Transverse colon (tissue), 4 donors: ENCODE measurements around the gene TCERG1L.

Experiments
- CTCF ChIP-seq, 5 experiments: fragments of 200-600 bp in 3 of 5; fragments of 450-650 bp in 2 of 5; sonication (generic) in 3 of 5; IDR thresholded peaks; 1 replicate in 2 of 5; 2 replicates in 3 of 5; pipeline ENCODE4 v1.5.1; 2016 to 2017; ENCODE audit warnings: antibody characterized with exemption in 5 of 5, inconsistent platforms in 3 of 5, mild to moderate bottlenecking in 2 of 5, moderate library complexity in 1 of 5
- EP300 ChIP-seq: sonication (generic); formaldehyde crosslinking; IDR thresholded peaks from one replicate; pipeline ENCODE4 v1.6.1; 2017; ENCODE audit warnings: antibody characterized with exemption, low read depth
- POLR2A ChIP-seq: fragments of 450-650 bp; IDR thresholded peaks from one replicate; pipeline ENCODE4 v1.6.1; 2016; ENCODE audit warnings: antibody characterized with exemption, mild to moderate bottlenecking, moderate library complexity
- POLR2AphosphoS5 ChIP-seq, 3 donors: sonication (generic); formaldehyde crosslinking; IDR thresholded peaks; one replicate each; pipeline ENCODE4 v1.6.1; 2016; ENCODE audit warnings: antibody characterized with exemption in 3 of 3

GRCh38 chr10:131277278-131277677 lies 34.2 kb downstream of the TCERG1L start:
- TF ChIP-seq CTCF (IDR thresholded peaks at IDR 0.05), result no peak
- TF ChIP-seq POLR2A, result no peak
- no peak for TF ChIP-seq POLR2AphosphoS5 (IDR thresholded peaks at IDR 0.05)
- no peak for TF ChIP-seq EP300
